Gastrocnemius medialis (tissue), 4 donors: ENCODE data around the gene KIAA1217.

Experiments used
- POLR2A ChIP-seq, 2 donors: fragments of 450-650 bp; IDR thresholded peaks; one replicate each; pipeline ENCODE4 v1.6.1; 2017; ENCODE audit warnings: antibody characterized with exemption in 2 of 2, mild to moderate bottlenecking in 2 of 2, moderate library complexity in 2 of 2
- TF ChIP-seq, protein P1 (sequence below), 5 experiments: fragments of 450-650 bp in 3 of 5; fragments of 200-600 bp in 2 of 5; sonication (generic) in 2 of 5; IDR thresholded peaks in 4 of 5; conservative IDR thresholded peaks in 1 of 5; 1 replicate in 4 of 5; 2 replicates in 1 of 5; pipeline ENCODE4 v1.5.1; 2016 to 2019; ENCODE audit warnings: antibody characterized with exemption in 5 of 5, mild to moderate bottlenecking in 3 of 5, moderate library complexity in 3 of 5

DNA sequence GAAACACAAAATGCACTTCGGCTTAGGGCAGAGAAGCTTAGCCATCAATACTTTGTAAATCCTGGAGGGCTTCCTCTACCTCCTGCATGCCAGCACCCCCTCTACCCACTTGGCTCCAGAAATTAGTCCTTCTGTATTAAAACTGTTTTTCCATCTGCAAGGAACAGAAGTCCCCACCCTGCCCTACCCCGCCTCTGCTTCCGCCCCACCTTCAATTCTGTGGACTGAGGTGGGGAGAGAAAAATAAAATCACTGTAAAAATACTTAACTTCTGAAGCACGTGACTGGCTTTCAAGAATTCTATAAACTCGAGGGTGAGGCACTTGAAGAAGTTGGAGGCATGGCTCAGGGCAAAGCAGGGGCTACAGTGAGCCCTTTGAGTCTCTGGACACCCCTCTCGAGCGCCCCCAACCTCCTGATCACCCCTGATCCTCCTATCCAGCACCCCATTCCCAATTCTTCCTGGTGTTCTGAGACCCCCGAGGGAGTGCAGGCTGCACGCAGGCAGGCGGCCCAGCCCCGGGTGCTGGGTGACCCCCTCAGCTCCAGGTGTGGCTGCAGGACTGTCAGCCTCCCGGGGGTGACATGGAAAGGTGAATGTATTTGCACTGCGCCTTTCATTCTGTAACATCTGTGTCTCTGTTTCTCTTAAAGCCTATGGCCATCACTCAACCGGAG, 7.3 kb upstream of the KIAA1217 start:
- TF ChIP-seq, protein P1, sequence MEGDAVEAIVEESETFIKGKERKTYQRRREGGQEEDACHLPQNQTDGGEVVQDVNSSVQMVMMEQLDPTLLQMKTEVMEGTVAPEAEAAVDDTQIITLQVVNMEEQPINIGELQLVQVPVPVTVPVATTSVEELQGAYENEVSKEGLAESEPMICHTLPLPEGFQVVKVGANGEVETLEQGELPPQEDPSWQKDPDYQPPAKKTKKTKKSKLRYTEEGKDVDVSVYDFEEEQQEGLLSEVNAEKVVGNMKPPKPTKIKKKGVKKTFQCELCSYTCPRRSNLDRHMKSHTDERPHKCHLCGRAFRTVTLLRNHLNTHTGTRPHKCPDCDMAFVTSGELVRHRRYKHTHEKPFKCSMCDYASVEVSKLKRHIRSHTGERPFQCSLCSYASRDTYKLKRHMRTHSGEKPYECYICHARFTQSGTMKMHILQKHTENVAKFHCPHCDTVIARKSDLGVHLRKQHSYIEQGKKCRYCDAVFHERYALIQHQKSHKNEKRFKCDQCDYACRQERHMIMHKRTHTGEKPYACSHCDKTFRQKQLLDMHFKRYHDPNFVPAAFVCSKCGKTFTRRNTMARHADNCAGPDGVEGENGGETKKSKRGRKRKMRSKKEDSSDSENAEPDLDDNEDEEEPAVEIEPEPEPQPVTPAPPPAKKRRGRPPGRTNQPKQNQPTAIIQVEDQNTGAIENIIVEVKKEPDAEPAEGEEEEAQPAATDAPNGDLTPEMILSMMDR (IDR thresholded peaks at IDR 0.05 in 4 of 5, conservative IDR thresholded peaks at IDR 0.05 in 1 of 5) = no peak
- TF ChIP-seq POLR2A (IDR thresholded peaks at IDR 0.05) = no peak
